Cardiac muscle cell (in vitro differentiated cells and primary cell): ENCODE measurements around the gene MYCT1. TPM values are rescaled to one million over a fixed set of nuclear protein-coding genes. Genes with fewer than 3 reads are reported as not detected.

Experiments
- DNase-seq, 2 donors: peaks; one replicate each; pipeline versions ENCODE4 v3.0.0 to v3.0.0-alpha.2; 2010 to 2017; ENCODE audit warnings: low read depth in 1 of 2, low spot score in 1 of 2
- H3K27ac ChIP-seq: fragments of 200-600 bp; sonication (generic); 2 replicates; pipeline ENCODE4 v1.5.1; 2016
- H3K27me3 ChIP-seq: fragments of 200-600 bp; sonication (generic); 2 replicates; pipeline ENCODE4 v1.6.0; 2016; ENCODE audit warnings: control low read depth
- H3K36me3 ChIP-seq: fragments of 200-600 bp; sonication (generic); 2 replicates; pipeline ENCODE4 v1.5.1; 2016; ENCODE audit warnings: control low read depth
- H3K4me1 ChIP-seq: fragments of 200-600 bp; sonication (generic); 2 replicates; pipeline ENCODE4 v1.8.1; 2017; ENCODE audit warnings: low read depth, mild to moderate bottlenecking, mixed run types
- H3K4me3 ChIP-seq: fragments of 200-600 bp; sonication (generic); 2 replicates; pipeline ENCODE4 v1.5.1; 2016; ENCODE audit warnings: mild to moderate bottlenecking
- H3K9me3 ChIP-seq: fragments of 200-600 bp; sonication (generic); 2 replicates; pipeline ENCODE4 v1.5.1; 2017; ENCODE audit warnings: low read depth, mild to moderate bottlenecking, control low read depth
- CTCF ChIP-seq: IDR thresholded peaks from 2 replicates; pipeline ENCODE4 v1.5.1; 2012; ENCODE audit warnings: low read depth, mild to moderate bottlenecking, low read length
- polyA plus RNA-seq: library from polyadenylated mRNA; unstranded; fragments of >200 nt; fragmentation: Nextera tagmentation; extraction: Ambion mirVana; gene quantifications from 2 replicates; pipeline ENCODE4 v1.2.1, GENCODE V29; 2016
- total RNA-seq: library from RNA; depleted of rRNA; stranded (reverse); fragments of >200 nt; gene quantifications from 2 replicates; pipeline ENCODE4 v1.2.3, GENCODE V29; 2016

MYCT1 gene
- total and polyA plus RNA-seq, 2 experiments from 2014 or later, result 0.21 TPM; not detected in 1

DNA sequence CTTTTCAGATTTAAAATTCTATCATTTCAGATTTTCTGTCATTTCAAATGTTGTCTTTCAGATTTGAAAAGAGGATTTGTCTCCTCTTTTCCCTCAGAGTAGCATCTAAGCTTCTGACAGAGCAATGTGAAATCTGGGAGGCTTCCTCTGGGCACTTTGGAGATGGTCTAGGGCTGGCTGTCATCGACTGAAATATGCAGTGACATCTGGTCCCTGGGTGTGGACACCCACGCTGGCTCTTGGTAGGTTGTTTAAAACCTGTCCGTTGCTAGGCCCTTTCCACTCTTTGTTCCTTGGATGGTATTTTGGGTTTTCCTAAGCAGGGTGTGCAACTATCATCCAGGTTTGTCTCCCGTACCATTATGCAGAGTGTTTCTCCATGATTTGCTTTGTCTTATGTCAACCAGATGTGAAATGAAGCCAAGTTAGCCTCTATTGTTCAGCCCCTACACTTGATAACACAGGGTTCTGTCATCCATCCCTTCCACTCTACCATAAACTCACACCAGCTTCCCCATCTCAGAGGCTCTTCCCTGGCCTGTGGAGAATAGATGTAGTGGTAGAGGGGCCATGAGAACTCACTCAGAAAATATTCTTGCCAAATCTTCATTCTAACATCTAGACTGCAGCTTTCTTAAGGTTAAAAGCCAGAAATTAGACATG, 47.9 kb downstream of the MYCT1 start:
- H3K9me3 ChIP-seq, result no peaks in the 10 kb centered on the region
- no peak for DNase-seq
- TF ChIP-seq CTCF, result no peak
- H3K4me1 ChIP-seq, result no peaks in the 10 kb centered on the region
- H3K36me3 ChIP-seq, result no peaks in the 10 kb centered on the region
- H3K4me3 ChIP-seq, result no peak overlapping the region
- H3K27me3 ChIP-seq, result no peaks in the 10 kb centered on the region
- H3K27ac ChIP-seq, result no peak overlapping the region

- H3K9me3 ChIP-seq, result no peaks in the 10 kb centered on the region
- peak in 1 of 2 donors; percentile 59 for DNase-seq
- no peaks in the 10 kb centered on the region for H3K4me1 ChIP-seq
- H3K36me3 ChIP-seq, result no peaks in the 10 kb centered on the region
- H3K27ac ChIP-seq, result no peak overlapping the region
- H3K4me3 ChIP-seq, result no peak overlapping the region
- no peaks in the 10 kb centered on the region for H3K27me3 ChIP-seq
- TF ChIP-seq CTCF, result no peak
Measured at GRCh38 chr6:152746172-152746553, 48.5 kb downstream of the MYCT1 start.

DNA sequence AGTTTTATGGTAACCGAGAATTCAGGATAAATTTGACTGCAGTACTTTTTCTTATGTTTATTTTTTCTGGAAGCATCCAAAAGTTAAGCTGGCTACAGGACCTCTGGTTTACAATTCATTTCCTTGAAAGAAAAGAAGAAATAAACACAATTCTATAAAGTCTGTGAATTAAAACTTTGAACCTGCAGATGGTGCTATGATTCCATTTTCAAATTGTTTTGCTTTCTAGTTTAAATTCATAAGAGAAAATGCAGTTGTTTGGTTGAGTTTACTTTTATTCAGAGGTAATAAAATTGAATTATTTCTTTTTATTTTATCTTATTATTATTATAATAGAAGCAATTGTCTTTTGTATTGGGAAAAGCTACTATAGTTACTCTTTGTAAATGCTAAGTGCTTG, 51.1 kb downstream of the MYCT1 start:
- DNase-seq, result peak in 1 of 2 donors; percentile 34
- H3K4me3 ChIP-seq, result no peak overlapping the region
- no peaks in the 10 kb centered on the region for H3K9me3 ChIP-seq
- peak; percentile 26 for TF ChIP-seq CTCF
- no peak overlapping the region for H3K27ac ChIP-seq
- no peaks in the 10 kb centered on the region for H3K4me1 ChIP-seq
- no peaks in the 10 kb centered on the region for H3K36me3 ChIP-seq
- H3K27me3 ChIP-seq, result no peaks in the 10 kb centered on the region

DNA sequence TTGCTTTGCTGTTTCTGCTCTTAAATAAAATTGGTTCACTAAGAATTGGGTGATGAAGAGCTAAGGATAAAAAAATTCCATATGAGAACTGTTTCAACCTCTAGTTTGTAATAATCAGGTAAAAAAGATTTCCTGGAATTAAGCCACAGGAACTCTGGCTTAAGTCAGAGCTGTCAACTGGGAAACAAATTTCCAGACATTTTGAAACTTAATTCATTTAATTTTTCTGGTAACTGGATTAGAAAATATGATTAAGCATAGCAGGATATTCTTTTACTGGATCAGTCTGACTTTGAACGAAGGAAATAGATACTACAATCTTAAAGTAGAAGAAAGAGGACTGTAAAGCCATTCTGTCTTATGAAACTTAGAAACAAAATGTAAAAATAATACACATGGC, 51.6 kb downstream of the MYCT1 start:
- no peak for DNase-seq

DNA sequence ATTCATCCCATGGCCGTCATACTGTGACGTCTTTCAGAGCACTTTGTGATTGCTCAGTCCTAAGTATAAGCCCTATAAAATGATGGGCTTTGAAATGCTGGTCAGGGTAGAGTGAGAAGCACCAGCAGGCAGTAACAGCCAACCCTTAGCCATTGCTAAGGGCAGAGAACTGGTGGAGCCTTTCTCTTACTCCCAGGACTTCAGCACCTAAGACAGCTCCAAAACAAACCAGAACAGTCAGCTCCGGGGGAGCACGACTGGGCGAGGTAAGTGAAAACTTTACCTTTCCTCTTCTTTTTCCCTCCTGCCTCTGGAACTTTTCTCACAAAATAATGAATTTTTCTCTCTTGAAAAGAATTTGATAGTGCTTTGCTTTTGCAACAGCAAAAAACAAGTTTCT, 53.0 kb downstream of the MYCT1 start, which contains the start of gene VIP:
Gene VIP, plus strand, starts transcription at position 104 of the 400 bp plus-strand sequence. CDS start 1,381 bp downstream, outside the sequence.
- no peak within 1 kb of the TSS for H3K4me3 ChIP-seq
- peak; percentile 67 to 78 for DNase-seq
- no peaks in the 10 kb centered on the region for H3K36me3 ChIP-seq
- H3K27ac ChIP-seq, result no peak within 1 kb of the TSS
- H3K9me3 ChIP-seq, result no peaks in the 10 kb centered on the region
- no peak for TF ChIP-seq CTCF
- no peaks in the 10 kb centered on the region for H3K27me3 ChIP-seq
- H3K4me1 ChIP-seq, result no peaks in the 10 kb centered on the region

More for the DNA sequence above, 51.6 kb downstream of the MYCT1 start:
- Histone ChIP-seq H3K27ac (no peak overlapping the region), H3K4me1 (no peaks in the 10 kb centered on the region), H3K27me3 (no peaks in the 10 kb centered on the region), H3K36me3 (no peaks in the 10 kb centered on the region), H3K4me3 (no peak overlapping the region), H3K9me3 (no peaks in the 10 kb centered on the region)
- no peak for TF ChIP-seq CTCF
